ENCODE results near the gene NEK11. TPM values are rescaled to one million over a fixed set of nuclear protein-coding genes. Genes with fewer than 3 reads are reported as not detected.

NEK11 gene
- polyA plus RNA-seq, 3 donors, result 0.31 to 0.56 (median 0.43) TPM

DNA sequence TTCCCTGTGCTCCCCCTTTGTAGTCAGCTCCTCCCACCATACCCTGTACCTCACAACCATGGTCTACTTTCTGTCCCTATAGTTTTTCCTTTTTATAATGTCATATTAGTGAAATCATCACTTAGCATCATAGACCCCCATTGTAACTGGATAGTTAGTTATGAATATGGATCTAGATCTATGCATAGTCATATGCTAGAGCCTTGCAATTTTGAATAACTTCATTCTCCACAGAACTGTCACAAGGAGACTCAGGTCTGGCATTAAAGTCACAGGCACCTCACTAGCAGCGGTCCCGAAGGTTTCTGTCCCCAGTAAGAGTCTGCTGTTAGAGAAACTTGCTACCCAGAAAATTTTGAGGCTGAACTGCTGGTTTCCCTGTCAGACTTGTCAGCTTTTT, 252.9 kb downstream of the NEK11 start:
- no peak for TF ChIP-seq CTCF (IDR thresholded peaks at IDR 0.05)
- Mint-ChIP-seq H3K27me3 (ENCODE audit: low read depth in 3 of 3) (peaks cover 0 to 2% (median 0%) of the 10 kb centered on the region in 3 donors), H3K36me3 (no peaks in the 10 kb centered on the region), H3K4me1 (peaks cover 5% of the 10 kb centered on the region), H3K9me3 (no peaks in the 10 kb centered on the region), H3K27ac (no peak overlapping the region), H3K4me3 (no peak overlapping the region)
- 80% methylated on average over 1 of the region's 2 CpGs for WGBS (ENCODE audit: insufficient coverage)
- no peaks in the 10 kb centered on the region for H3K4me1 ChIP-seq (ENCODE audit: control insufficient read depth in 1 of 2, insufficient read depth in 2 of 2, low read length in 2 of 2)
- H3K4me2 ChIP-seq (replicated peaks; ENCODE audit: extremely low read depth, low read length, poor library complexity, severe bottlenecking), result no peak overlapping the region
- H2AFZ ChIP-seq (ENCODE audit: insufficient read depth, low read depth, low read length, poor library complexity, severe bottlenecking), result no peak overlapping the region
- H4K20me1 ChIP-seq (ENCODE audit: insufficient read depth, low read length), result no peaks in the 10 kb centered on the region
- no peak overlapping the region for H3K9ac ChIP-seq (ENCODE audit: insufficient read depth, low read length, poor library complexity, severe bottlenecking)
- H3K27me3 ChIP-seq (ENCODE audit: control insufficient read depth in 2 of 2, insufficient read depth in 2 of 2, low read length in 2 of 2), result no peaks in the 10 kb centered on the region
- no peak overlapping the region for H3K4me3 ChIP-seq (replicated peaks in 1 of 3; ENCODE audit: low read depth in 2 of 3, low read length in 3 of 3)
- H3K27ac ChIP-seq (ENCODE audit: low read depth in 1 of 2, low read length in 2 of 2), result no peak overlapping the region
- DNase-seq, result no peak
- no peaks in the 10 kb centered on the region for H3K79me2 ChIP-seq (ENCODE audit: insufficient read depth, low read length)
- no peaks in the 10 kb centered on the region for H3K36me3 ChIP-seq (replicated peaks in 1 of 2; ENCODE audit: control insufficient read depth in 1 of 2, insufficient read depth in 2 of 2, low read length in 2 of 2)
- no peaks in the 10 kb centered on the region for H3K9me3 ChIP-seq (replicated peaks in 1 of 2; ENCODE audit: control insufficient read depth in 1 of 2, insufficient read depth in 1 of 2, low read length in 2 of 2)
- intact Hi-C loops (cut with micrococcal nuclease), result no loop called here

DNA sequence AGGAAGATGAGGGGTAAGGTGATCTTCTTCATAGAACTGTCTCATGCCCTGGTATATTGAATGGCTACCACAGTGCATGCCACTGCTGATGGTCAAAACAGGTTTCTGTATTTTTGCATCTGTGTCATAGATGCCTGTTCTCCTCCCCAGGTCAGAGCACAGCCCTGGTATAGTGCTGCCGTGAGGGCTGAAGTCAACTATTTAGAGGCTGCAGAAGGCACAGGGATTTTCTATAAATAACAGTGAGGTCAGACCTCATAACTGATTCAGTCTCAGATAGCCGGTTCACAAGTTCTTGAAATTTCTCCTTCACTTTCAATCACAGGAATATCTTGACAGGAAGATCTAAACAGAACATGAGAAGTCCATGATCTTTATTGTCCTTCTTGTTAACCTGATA, 255.7 kb downstream of the NEK11 start:
- no peaks in the 10 kb centered on the region for H4K20me1 ChIP-seq (ENCODE audit: insufficient read depth, low read length)
- Mint-ChIP-seq H3K4me3 (no peak overlapping the region), H3K9me3 (peaks cover 0 to 2% (median 0%) of the 10 kb centered on the region in 7 donors), H3K36me3 (no peaks in the 10 kb centered on the region), H3K4me1 (no peaks in the 10 kb centered on the region), H3K27ac (no peak overlapping the region), H3K27me3 (ENCODE audit: low read depth in 3 of 3) (peaks cover 0 to 2% (median 0%) of the 10 kb centered on the region in 3 donors)
- no peaks in the 10 kb centered on the region for H3K27me3 ChIP-seq (ENCODE audit: control insufficient read depth in 2 of 2, insufficient read depth in 2 of 2, low read length in 2 of 2)
- no peaks in the 10 kb centered on the region for H3K9me3 ChIP-seq (replicated peaks in 1 of 2; ENCODE audit: control insufficient read depth in 1 of 2, insufficient read depth in 1 of 2, low read length in 2 of 2)
- no peak for TF ChIP-seq CTCF (IDR thresholded peaks at IDR 0.05)
- DNase-seq, result no peak
- no CpG with 5 or more reads among the region's 2 CpGs for WGBS (ENCODE audit: insufficient coverage)
- no peak overlapping the region for H2AFZ ChIP-seq (ENCODE audit: insufficient read depth, low read depth, low read length, poor library complexity, severe bottlenecking)
- no peak overlapping the region for H3K4me2 ChIP-seq (replicated peaks; ENCODE audit: extremely low read depth, low read length, poor library complexity, severe bottlenecking)
- H3K9ac ChIP-seq (ENCODE audit: insufficient read depth, low read length, poor library complexity, severe bottlenecking), result no peak overlapping the region
- no peaks in the 10 kb centered on the region for H3K79me2 ChIP-seq (ENCODE audit: insufficient read depth, low read length)
- H3K4me1 ChIP-seq (ENCODE audit: control insufficient read depth in 1 of 2, insufficient read depth in 2 of 2, low read length in 2 of 2), result no peaks in the 10 kb centered on the region
- H3K36me3 ChIP-seq (replicated peaks in 1 of 2; ENCODE audit: control insufficient read depth in 1 of 2, insufficient read depth in 2 of 2, low read length in 2 of 2), result no peaks in the 10 kb centered on the region
- H3K27ac ChIP-seq (ENCODE audit: low read depth in 1 of 2, low read length in 2 of 2), result no peak overlapping the region
- intact Hi-C loops (cut with micrococcal nuclease), result no loop called here
- H3K4me3 ChIP-seq (replicated peaks in 1 of 3; ENCODE audit: low read depth in 2 of 3, low read length in 3 of 3), result no peak overlapping the region
